Measurements from ENCODE around the gene COA5. TPM values are rescaled to one million over a fixed set of nuclear protein-coding genes. Genes with fewer than 3 reads are reported as not detected.

The COA5 gene, protein sequence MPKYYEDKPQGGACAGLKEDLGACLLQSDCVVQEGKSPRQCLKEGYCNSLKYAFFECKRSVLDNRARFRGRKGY
- 47.4 and 48.3 TPM in 2 replicates for total RNA-seq (2014; rRNA removed; shearing (Covaris generic))

- peak; percentile 74 for DNase-seq (ENCODE audit: low spot score)
These were observed at the start of gene COA5, which contains the start of gene UNC50 for GRCh38 chr2:98608116-98608961. Gene COA5 (minus strand): TSS chr2:98608512. CDS start chr2:98608405, 107 bp downstream. Gene UNC50 (plus strand): TSS chr2:98608589. CDS start chr2:98609760, 1,171 bp downstream.

DNA sequence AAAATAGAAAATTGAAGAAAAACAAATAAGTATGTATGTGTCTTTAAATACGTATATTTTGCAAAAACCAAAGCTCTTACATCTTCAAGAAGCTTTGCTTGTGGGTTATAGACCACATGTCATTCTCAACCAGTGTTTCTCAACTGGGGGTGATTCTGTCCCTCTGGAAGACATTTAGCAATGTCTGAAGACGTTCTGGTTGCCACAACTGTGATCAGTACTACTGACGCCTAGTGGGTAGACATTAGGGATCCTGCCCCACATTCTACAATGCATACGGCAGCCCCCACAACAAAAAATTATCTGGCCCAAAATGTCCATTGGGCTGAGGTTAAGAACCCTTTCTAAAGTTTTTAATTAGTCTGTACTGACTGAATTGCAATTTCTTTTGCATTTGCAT, 48.5 kb upstream of the COA5 start:
- no peak for DNase-seq (ENCODE audit: low spot score)

DNA sequence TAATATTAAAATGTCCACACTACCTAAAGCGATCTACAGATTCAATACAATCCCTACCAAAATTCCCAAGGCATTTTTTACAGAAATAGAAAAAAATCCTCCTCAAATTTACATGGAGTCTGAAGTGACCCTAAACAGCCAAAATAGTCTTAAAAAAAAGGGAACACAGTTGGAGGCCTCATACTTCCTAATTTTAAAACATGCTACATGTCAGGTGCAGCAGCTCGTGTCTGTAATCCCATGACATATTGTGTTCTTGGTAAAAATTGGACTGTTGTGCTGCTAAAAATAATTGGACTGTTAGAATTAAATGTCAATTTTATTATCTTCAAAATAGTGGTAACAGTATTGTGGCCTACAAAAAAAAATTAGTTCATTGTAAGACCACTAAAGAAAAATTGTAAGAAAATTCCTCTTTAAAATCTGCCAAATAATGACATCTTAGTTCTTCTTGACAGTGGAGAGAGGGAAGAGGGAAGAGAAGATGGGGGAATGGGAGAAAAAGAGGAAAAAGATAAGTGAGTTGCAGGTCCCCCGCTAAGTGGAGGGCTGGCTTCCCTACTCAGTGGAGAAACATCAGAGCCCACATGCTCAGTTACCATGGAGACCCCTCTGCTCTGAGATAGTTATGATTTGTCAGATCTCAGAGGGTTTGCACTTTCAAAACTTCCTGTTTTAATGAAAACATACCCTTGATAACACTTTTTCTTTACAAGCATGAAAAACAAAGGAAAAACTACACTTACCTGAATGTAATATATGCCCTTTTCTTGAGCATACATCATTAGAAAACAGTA, 46.6 kb upstream of the COA5 start:
- no peak for DNase-seq (ENCODE audit: low spot score)

GRCh38 chr2:98650998-98651397, 42.7 kb upstream of the COA5 start:
- DNase-seq (ENCODE audit: low spot score): no peak

DNA sequence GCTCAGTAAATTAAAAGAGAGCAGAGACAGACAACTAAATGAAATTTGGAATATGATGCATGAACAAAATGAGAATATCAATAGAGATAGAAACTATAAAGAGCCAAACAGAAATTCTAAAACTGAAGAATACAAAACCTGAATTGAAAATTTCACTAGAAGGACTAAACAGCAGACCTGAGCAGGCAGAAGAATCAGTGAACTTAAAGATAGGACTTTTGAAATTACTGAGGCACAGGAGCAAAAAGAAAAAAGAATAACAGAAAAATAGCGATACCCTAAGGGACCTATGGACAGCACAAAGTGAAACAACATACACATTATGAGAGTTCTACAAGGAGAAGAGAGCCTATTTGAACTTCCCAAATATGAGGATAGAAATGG, 41.7 kb upstream of the COA5 start:
- no peak for DNase-seq (ENCODE audit: low spot score)

DNA sequence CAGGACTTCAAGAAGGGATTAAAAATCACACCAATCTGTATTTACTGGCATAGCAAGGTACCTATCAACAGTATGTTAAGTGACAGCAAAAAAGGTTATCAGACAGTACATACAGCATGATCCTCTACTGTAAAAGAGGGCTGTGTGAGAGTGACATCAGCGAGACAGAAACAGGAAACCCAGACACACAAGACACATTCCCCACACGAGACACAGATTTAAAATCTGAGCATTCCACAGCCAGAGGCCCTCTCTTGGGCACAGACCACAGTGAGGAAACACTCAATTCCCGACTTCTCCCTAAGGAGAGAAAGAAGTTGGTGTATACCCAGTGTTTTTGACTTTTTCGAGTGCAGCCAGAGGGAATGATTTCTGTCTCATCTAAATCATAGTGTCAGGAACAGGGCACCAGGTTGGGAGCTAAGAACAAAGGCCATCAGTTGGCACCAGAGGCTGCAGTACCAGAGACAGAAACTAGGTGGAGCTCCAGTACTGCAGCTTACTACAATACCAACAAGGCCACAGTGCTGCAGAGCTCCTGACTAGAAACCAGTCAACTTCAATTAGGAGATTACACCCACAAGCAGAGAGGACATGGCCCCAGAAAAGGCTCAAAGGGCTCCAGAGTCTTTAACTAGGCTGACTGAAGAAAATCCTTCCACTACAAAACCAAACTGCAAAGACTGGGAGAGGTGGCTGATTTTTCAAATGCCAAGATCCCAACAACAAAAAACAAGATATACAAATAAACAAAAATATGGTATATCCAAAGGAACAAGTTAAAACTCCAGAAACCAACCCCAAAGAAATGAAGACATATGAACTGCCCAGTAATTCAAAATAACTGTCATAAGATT, 41.1 kb upstream of the COA5 start:
- DNase-seq (ENCODE audit: low spot score): peak; percentile 87

GRCh38 chr2:98648451-98648850, 40.1 kb upstream of the COA5 start:
- DNase-seq (ENCODE audit: low spot score): no peak

DNA sequence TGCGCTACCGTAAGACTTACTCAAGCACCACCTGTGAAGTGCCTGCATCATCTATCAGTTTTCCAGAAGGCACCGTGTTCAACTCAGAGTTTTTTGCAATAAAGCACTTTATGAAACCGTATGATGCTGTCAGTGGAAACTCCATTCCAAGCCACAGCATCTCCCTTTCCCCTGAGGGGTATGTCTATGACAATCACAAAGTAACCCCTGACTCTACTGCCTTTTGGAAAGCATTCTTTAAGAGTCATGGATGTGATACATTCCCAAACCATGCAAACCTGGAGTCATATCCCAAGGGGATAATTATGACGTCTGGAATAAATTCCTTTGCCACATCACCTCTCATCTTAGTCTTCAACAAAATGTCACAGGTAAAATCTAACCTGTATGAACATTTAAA, 39.3 kb upstream of the COA5 start:
- DNase-seq (ENCODE audit: low spot score): no peak

GRCh38 chr2:98643496-98644100, 35.3 kb upstream of the COA5 start:
- DNase-seq (ENCODE audit: low spot score): no peak

DNA sequence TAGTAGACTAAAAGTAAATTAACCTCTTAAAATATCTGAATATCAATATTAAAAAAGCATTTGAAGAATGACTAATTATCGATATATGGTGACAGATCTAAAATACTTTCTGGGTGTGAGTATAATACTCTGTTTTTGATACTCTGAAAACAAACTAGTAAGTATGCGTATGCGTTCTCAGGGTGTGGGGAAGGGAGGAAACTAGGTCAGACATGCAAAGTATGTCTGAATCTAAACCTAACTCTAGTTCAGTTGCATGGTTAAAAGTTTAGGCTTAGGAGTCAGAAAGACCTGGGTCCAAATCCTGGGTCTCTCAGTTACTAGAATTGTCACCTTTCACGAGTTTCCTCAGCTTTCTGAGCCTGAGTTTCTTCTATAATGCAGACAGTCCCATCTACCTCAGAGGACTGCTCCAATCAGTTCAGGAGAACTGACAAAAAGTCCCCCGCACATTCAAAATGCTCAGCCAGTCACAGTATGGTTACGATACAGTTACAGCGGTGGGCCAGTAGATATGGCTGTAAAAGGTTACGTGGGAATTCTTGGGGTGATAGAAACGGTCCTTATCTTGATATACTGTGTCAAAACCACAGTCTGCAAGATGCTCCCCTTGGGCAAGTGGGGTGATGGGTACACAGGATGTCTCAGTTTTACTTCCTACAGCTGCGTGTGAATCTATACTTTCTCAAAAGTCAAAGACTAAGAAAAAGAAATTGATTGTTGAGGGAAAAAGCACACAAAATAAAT, 29.3 kb upstream of the COA5 start:
- DNase-seq (ENCODE audit: low spot score): no peak

GRCh38 chr2:98634406-98635092, 26.2 kb upstream of the COA5 start:
- no peak for DNase-seq (ENCODE audit: low spot score)

- no peak for DNase-seq (ENCODE audit: low spot score)
These were observed 24.0 kb upstream of the COA5 start for GRCh38 chr2:98632351-98632750.

DNA sequence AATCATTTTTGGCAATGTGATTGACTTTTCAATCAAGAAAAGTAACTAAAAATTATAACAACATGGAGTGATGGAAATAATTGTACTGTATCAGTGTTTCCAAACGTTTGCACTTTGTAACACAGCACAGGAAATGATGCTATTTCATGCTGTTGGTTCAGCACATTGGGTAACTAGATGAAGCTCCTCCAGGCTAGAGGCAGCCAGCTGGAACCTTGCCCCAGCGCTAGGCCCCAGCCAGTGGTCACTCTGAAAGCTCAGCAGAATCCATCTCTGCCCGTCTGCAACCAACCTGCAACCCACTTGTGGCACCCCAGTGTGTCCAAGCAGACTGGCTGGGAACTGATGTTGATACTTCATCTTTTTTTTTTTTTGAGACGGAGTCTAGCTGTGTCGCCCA, 15.3 kb upstream of the COA5 start:
- DNase-seq (ENCODE audit: low spot score): no peak

DNA sequence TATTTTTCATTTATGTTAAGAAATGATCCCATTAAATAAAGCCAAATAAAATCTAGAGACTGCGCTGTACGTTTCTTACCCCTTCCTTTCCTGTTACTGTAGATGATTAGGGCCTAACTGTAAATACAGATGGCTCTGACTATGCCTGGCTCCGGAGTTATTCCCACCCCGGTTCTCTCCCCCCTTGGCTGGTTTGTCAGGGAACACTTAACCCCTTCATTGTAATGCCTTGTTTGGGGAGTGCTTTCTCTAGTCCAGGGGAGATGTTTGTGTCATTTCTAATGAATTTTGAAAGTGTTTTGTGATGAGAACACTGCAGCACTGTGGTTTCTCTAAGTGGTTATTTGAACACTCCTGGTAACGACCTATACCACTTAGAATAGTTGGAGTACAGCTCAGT, 8.8 kb upstream of the COA5 start:
- DNase-seq (ENCODE audit: low spot score): no peak

GRCh38 chr2:98615481-98615880, 7.2 kb upstream of the COA5 start:
- DNase-seq (ENCODE audit: low spot score): no peak

- no peak for DNase-seq (ENCODE audit: low spot score)
These were observed 5.9 kb upstream of the COA5 start for GRCh38 chr2:98614024-98614739.

DNA sequence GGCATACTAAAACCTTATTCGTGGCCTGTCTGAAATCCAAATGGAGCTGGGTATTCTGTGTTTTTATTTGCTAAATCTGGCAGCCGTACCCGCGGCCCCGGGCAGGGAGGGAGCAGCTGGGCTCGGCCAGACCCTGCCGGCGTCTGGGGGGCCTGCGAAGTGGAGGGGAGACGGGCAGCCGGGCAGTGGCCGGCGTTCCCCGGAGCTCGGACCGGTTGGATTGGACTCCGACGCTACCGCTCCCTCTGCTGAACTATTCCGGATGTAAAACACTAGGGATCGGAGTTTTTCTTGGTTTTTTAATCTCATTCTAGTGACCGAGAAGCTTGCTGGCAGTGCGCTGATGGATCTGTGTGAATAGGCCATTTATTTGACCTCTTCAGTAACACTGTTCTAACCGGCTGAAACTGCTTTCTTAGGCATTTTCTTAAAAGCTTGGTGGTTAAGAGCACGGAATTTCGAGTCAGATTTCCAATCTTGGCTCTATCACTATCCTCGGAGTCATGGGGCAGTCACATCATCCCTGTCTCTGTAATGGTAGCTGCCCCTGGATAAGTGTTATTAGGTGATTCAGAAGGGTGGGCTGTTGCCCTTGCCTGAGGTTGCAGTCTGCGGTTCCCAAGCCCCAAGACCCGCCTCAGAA, 771 bp upstream of the COA5 start:
- peak; percentile 22 for DNase-seq (ENCODE audit: low spot score)

- DNase-seq (ENCODE audit: low spot score): no peak
These were observed 584 bp downstream of the COA5 start for GRCh38 chr2:98607741-98608115.

- DNase-seq (ENCODE audit: low spot score): no peak
These were observed 1.2 kb downstream of the COA5 start for GRCh38 chr2:98607104-98607503.
